ENCODE data around the gene RNF223.
"Not testable (repeated sequence)": the region's sequence is repeated elsewhere in the genome, so short reads cannot be mapped to it uniquely, and the experiment has no call there.

GRCh38 chr1:1104152-1104551 lies 30.0 kb upstream of the RNF223 start:
- TF ChIP-seq SP1, SUZ12 (IDR thresholded peaks at IDR 0.05): not testable (repeated sequence)

Measured in HEK293T (cell line).